ENCODE measurements around the gene EXD3. TPM values are rescaled to one million over a fixed set of nuclear protein-coding genes. Genes with fewer than 3 reads are reported as not detected.

Gene EXD3
- total RNA-seq, 2 experiments from 2014 or later = 20.8 to 27.0 TPM

DNA sequence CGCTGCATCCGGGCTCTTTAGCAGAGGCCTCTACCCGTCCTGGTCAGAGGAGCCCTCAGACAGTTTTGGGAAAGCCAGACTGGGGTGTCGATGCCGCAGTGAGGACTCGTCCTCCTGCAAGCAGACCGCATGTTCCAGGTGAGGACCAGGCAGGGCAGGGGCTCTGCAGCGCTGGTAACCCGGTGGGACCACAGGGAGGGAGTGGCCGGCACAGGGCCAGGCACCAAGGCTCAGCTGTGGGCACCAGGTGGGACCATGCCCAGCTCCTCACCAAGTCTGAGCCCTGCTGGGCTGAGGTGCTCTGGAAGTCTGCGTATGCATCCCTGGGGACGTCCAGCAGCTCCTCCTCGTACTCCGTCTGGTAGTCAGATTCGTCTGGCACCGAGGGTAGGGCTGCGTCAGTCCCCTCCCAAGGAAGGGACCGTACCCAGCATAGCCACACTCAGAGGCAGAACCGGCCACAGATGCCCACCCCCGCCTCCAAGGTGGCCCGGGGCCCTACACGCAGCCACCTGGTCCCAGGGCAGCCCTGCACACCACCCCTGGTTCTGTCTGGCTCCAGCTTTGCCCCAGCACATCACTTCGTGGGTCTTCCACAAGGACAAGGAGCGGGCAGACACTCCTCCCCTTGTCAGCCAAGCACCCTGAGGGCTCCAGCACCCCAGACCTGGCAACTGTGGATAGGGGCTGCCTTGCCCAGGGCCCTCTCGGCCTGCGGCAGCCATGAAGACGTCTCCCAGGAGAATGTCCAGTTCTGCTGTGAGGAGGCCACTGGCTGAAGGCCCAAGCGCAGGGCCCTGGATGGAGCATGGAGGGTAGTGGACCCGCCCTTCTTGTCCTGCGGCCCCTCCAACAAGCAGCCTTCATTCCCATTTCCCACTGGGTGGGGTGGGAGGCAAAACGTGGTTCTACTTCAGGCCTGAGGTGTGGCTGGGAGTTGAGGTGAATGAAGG, 37.7 kb upstream of the EXD3 start:
- no TSS peak for BruUV-seq (replicated peaks)
- H3K4me2 ChIP-seq (ENCODE audit: low read length) = peak overlapping the region; percentile 53; the same call in 1 of the 2 replicates
- intact Hi-C loops (cut with micrococcal nuclease; ENCODE audit: unreplicated experiment) = no loop called here
- no peaks in the 10 kb centered on the region for H3K79me2 ChIP-seq (ENCODE audit: insufficient read depth, low read depth, low read length)
- TF ChIP-seq EZH2phosphoT487 (IDR thresholded peaks at IDR 0.05; ENCODE audit: borderline replicate concordance, low read depth, low read length) = no peak
- TF ChIP-seq, protein P1, sequence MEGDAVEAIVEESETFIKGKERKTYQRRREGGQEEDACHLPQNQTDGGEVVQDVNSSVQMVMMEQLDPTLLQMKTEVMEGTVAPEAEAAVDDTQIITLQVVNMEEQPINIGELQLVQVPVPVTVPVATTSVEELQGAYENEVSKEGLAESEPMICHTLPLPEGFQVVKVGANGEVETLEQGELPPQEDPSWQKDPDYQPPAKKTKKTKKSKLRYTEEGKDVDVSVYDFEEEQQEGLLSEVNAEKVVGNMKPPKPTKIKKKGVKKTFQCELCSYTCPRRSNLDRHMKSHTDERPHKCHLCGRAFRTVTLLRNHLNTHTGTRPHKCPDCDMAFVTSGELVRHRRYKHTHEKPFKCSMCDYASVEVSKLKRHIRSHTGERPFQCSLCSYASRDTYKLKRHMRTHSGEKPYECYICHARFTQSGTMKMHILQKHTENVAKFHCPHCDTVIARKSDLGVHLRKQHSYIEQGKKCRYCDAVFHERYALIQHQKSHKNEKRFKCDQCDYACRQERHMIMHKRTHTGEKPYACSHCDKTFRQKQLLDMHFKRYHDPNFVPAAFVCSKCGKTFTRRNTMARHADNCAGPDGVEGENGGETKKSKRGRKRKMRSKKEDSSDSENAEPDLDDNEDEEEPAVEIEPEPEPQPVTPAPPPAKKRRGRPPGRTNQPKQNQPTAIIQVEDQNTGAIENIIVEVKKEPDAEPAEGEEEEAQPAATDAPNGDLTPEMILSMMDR (conservative IDR thresholded peaks at IDR 0.05; ENCODE audit: low read length) = no peak
- H3K4me1 ChIP-seq (ENCODE audit: insufficient read depth, low read length, poor library complexity, severe bottlenecking) = peaks cover 34% of the 10 kb centered on the region
- H3K9me2 ChIP-seq (ENCODE audit: insufficient read depth, low read length) = no peaks in the 10 kb centered on the region
- no peaks in the 10 kb centered on the region for H3K9me3 ChIP-seq (ENCODE audit: low read length)
- POLR2A ChIA-PET = no interaction called here
- no peak for DNase-seq (ENCODE audit: low spot score)
- no peak overlapping the region for H2AFZ ChIP-seq (ENCODE audit: low read length)
- H3K27ac ChIP-seq (ENCODE audit: low read depth, low read length, poor library complexity, severe bottlenecking) = no peak overlapping the region
- no peaks in the 10 kb centered on the region for H4K20me1 ChIP-seq (ENCODE audit: insufficient read depth, low read length)
- H3K4me3 ChIP-seq (ENCODE audit: low read depth, low read length, poor library complexity, severe bottlenecking) = no peak overlapping the region
- CTCF ChIA-PET (ENCODE audit: unreplicated experiment) = no interaction called here
- H3K36me3 ChIP-seq (ENCODE audit: insufficient read depth, low read length) = no peaks in the 10 kb centered on the region

DNA sequence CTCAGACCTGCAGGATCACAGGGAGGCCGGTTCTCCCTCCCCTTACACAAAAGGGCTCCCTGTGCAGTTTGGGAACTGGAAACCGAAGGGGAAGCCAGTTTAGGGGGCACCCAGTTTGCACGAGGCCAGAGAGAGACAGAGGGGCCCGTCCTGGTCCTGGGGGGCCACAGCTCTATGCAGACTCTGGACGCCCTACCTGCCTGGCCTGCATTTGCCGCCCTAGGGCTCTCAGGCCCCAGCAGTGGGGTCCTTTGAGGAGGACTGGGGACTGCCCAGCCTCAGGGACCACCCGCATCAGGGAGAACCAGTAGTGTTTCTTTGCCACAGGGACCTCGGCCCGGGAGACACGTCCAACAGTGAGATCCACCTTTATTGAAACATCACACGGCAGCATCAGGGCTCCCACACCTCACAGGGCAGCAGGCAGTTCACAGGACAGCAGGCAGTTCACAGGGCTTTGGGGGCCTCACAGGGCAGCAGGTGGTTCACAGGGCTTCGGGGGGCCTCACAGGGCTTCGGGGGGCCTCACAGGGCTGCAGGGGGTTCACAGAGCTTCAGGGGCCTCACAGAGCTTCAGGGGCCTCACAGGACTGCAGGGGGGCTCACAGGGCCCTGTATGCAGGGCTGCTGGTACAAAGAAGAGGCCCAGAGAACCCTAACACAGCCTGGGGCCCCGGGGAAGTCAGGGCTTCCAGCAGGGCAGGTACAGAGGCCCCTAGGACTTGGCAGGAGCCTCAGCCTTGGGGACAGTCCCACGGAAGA, 36.8 kb upstream of the EXD3 start:
- POLR2A ChIA-PET = no interaction called here
- CTCF ChIA-PET (ENCODE audit: unreplicated experiment) = no interaction called here
- intact Hi-C loops (cut with micrococcal nuclease; ENCODE audit: unreplicated experiment) = no loop called here

More for the DNA sequence above, 36.8 kb upstream of the EXD3 start:
- BruUV-seq (replicated peaks) = no TSS peak
- Histone ChIP-seq H4K20me1 (ENCODE audit: insufficient read depth, low read length) (no peaks in the 10 kb centered on the region), H3K79me2 (ENCODE audit: insufficient read depth, low read depth, low read length) (no peaks in the 10 kb centered on the region), H2AFZ (ENCODE audit: low read length) (peak overlapping the region; percentile 62; the same call in 1 of the 2 replicates), H3K4me3 (ENCODE audit: low read depth, low read length, poor library complexity, severe bottlenecking) (peak overlapping the region; percentile 77), H3K27ac (ENCODE audit: low read depth, low read length, poor library complexity, severe bottlenecking) (peak overlapping the region; percentile 32), H3K9me2 (ENCODE audit: insufficient read depth, low read length) (no peaks in the 10 kb centered on the region), H3K4me2 (ENCODE audit: low read length) (peak overlapping the region; percentile 68), H3K36me3 (ENCODE audit: insufficient read depth, low read length) (no peaks in the 10 kb centered on the region), H3K4me1 (ENCODE audit: insufficient read depth, low read length, poor library complexity, severe bottlenecking) (peaks cover 36% of the 10 kb centered on the region), H3K9me3 (ENCODE audit: low read length) (no peaks in the 10 kb centered on the region)
- no peak for DNase-seq (ENCODE audit: low spot score)
- no peak for TF ChIP-seq EZH2phosphoT487 (IDR thresholded peaks at IDR 0.05; ENCODE audit: borderline replicate concordance, low read depth, low read length)
- TF ChIP-seq, protein P1 (conservative IDR thresholded peaks at IDR 0.05; ENCODE audit: low read length) = no peak
